ENCODE data around the gene MLLT6.

The MLLT6 gene

DNA sequence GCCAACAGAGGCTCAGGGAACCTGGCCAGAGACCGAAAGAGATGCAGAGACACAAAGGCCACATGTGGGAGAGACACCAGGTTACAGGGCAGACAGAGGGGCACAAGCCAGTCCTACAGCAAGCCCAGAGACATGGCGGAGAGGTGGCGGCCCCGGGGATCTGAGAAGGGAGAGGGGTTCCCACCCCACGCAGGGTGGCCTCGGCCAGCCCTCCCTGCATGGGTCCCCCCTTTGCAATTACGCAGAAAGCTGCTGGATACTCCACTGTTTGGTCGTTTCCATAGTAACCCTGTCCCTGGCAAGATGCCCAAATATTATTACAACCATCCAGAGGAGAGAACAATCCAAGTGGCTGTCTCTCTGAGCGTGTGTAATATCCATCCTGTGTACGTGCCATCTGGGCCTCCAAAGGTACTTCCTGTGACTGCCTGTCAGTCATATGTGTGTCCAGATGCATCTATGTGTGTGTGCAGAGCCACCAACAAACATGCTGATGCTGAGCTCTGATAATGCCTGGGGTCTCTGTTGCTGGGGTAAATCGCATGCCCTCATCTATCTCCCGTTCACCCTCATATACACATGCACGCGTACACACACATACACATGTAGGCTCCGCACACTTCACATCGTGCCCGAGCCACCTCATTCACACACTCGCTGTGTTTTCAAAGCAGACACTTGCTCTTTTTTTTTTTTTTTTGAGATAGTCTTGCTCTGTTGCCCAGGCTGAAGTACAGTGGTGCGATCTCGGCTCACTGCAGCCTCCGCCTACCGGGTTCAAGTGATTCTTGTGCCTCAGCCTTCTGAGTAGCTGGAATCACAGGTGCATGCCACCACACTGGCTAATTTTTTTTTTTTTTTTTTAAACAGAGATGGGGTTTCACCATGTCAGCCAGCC, 37.6 kb downstream of the MLLT6 start:
- TF ChIP-seq, protein P1, sequence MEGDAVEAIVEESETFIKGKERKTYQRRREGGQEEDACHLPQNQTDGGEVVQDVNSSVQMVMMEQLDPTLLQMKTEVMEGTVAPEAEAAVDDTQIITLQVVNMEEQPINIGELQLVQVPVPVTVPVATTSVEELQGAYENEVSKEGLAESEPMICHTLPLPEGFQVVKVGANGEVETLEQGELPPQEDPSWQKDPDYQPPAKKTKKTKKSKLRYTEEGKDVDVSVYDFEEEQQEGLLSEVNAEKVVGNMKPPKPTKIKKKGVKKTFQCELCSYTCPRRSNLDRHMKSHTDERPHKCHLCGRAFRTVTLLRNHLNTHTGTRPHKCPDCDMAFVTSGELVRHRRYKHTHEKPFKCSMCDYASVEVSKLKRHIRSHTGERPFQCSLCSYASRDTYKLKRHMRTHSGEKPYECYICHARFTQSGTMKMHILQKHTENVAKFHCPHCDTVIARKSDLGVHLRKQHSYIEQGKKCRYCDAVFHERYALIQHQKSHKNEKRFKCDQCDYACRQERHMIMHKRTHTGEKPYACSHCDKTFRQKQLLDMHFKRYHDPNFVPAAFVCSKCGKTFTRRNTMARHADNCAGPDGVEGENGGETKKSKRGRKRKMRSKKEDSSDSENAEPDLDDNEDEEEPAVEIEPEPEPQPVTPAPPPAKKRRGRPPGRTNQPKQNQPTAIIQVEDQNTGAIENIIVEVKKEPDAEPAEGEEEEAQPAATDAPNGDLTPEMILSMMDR (conservative IDR thresholded peaks at IDR 0.05; ENCODE audit: control insufficient read depth, insufficient read depth, low read depth, low read length): no peak

DNA sequence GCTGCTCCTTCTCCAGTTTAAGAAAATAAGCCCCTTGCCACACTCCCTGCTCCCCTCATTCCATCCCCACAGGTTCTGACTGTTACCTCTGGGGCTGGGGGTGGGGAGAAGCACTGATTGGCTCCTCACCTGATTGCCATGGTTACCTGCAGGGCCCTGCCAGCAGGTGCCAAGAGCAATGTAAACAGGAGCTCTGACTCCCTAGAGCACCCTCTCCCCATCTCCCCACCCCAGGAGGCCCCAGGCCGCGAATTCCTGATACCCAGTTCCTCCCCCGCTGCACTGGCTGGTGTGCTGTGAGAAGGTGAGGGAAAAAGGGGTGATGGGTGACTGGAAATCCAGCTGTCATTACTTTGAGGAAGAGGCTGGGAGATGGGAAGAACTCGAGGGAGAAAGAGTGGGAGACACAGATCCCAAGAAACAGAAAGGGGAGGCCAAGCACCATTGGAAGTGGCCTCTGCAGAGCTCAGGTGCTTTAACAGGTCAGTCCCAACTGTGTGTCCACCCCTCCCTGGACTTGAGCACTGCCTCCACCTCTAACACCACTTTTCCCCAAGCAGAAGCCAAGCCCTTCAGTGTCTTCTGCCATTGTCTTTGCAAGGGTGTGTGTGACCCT, 38.6 kb downstream of the MLLT6 start:
- H3K4me3 ChIP-seq (ENCODE audit: control insufficient read depth, low read depth, low read length): no peak overlapping the region
- TF ChIP-seq, protein P1 (conservative IDR thresholded peaks at IDR 0.05; ENCODE audit: control insufficient read depth, insufficient read depth, low read depth, low read length): no peak
- no peak for DNase-seq (ENCODE audit: low read depth)

More for the DNA sequence above, 37.6 kb downstream of the MLLT6 start:
- H3K4me3 ChIP-seq (ENCODE audit: control insufficient read depth, low read depth, low read length): no peak overlapping the region
- peak; percentile 89 for DNase-seq (ENCODE audit: low read depth)

DNA sequence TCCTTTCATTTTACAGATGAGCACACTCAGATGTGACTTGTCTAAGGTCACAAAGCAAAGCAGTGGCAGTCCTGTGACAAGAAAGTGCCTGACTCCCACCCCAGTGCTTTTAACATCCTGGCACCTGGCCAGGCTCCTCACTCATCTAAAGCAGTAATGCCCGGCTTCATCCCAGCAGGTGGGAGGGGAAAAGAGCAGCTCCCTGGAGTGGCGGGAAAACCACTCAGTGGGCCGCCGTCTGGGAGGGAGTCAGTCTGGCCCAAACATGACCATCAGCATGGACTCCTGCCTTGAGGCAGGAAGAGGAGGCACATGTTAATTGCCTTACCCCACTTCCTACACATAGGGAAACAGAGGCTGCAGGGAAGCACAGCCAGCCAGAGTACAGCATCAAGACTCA, 40.5 kb downstream of the MLLT6 start:
- H3K4me3 ChIP-seq (ENCODE audit: control insufficient read depth, low read depth, low read length): no peak overlapping the region
- TF ChIP-seq, protein P1 (conservative IDR thresholded peaks at IDR 0.05; ENCODE audit: control insufficient read depth, insufficient read depth, low read depth, low read length): no peak
- DNase-seq (ENCODE audit: low read depth): no peak

DNA sequence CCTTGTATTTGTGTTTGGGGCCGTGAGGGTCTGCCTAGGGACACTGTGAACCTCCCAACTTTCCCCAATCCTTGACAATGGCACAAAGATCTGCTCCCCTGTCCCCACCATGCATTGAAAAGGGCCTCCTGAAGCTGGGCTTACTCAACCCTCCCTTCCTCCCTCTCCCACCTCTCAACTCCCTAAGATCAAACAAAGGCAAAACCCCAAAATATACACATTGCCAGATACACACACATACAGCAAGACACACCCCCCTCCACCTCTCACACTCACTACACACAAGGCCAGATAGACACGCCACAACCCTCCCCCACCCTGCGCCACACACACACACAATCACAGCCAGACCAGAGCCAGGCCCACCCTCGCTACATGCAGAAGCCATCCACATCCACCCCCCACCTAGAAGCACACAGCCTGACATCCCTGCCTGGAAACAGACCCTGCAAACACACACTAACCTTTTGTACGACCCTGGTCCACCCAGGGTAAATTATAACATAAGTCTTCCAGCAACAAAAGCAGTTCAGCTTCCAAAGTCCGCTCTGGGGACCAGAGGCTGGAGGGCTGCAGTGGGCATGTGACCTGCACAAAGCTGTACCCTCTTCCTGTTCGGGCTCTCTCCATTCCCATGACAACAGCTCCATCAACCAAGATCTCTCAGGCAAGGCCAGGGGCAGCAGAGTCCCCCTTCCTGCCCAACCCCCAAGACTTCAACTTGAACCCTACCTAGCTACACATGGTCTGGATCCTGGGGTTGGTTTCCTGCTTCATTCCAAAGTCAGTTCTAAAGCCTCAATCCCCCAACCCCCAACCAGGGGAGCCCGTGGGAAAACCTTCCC, 41.2 kb downstream of the MLLT6 start:
- H3K4me3 ChIP-seq (ENCODE audit: control insufficient read depth, low read depth, low read length): peak overlapping the region; percentile 84
- no peak for DNase-seq (ENCODE audit: low read depth)
- TF ChIP-seq, protein P1 (conservative IDR thresholded peaks at IDR 0.05; ENCODE audit: control insufficient read depth, insufficient read depth, low read depth, low read length): no peak

DNA sequence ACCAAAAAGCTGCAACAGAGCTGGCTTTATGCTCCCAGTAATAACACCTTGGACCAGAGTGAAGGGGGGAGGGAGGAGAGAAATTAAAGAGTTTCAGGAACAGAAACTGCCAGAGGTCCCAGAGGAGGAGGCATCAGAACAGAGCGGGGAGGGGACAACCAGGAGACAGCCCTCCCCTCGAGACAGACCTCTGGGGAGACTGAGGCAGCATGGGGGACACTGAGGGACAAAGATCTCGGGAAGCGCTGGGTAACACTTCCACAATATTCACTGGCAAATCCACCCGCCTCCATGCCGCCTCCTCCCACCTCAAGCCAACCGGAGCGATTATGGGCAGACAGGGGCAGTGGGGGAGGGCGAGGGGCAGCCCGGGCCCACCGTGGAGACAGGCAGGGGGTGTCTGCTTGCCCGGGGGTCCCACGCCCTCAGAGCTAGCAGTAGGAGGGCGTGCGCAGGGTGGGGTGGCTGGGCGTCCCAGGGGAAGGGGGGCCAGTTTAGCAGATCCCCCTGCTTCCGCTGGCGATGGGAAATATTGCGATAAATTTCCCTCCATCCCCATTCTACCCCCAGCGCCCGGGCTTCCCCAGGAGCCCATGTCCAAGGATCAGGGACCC, 41.9 kb downstream of the MLLT6 start:
- H3K4me3 ChIP-seq (ENCODE audit: control insufficient read depth, low read depth, low read length): peak overlapping the region; percentile 84
- TF ChIP-seq, protein P1 (conservative IDR thresholded peaks at IDR 0.05; ENCODE audit: control insufficient read depth, insufficient read depth, low read depth, low read length): no peak
- DNase-seq (ENCODE audit: low read depth): no peak

Measured in fibroblast of mammary gland (primary cell).